AML-193 (cell line): ENCODE data around the gene CPM.

Experiments used
- DNase-seq, 2 experiments: peaks; one replicate each; lab custom pipeline; 2025; lab: John Stamatoyannopoulos, UW

Gene CPM

DNA sequence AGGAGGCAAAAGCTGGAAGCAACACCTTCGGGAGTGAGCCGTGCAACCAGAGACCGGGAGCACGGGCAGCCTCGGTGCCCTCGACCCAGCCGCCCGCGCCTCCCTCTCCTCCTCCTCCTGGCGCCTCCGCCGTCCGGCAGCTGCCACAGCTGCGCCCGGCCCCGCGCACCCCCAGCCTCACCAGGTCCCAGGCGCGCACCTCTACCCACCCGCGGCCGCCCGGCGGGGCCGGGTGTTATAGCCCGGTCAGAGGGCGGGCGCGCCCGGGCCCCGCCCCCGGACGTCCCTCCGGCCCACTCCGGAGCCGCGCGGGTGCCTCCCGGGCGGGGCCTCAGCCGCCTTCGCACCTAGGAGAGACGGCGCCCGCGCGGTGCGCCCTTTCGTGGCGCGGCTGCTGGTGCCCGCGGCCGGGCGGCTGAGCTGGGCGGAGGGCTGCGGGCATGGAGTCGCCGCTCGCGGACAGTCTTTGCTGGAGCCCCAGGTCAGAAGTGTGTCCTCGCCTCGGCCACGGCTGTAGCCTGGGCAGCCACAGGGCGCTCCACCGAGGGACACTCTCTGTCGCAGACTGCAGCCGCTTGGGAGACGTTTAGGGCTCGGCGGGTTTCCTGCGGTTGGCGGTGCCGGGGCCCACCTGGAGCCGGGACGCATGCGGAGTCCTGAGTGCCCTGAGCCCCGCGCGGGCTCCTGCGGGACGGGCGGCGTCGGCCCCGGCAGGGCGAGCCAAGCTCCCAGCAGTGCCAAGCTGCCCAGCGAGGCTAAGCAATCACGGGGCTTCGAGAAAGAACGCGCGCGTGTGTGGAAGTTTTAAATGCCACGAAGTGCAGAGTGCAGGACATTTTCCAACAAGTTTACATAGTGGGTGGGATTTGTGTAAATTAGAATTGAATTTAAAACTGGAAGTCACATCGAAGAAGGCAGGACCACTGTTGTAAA lies at the start of gene CPM:
CPM (minus strand) TSS at position 211 of the 933 bp plus-strand sequence. CDS start 334 bp downstream, outside the sequence.
- no peak for DNase-seq

GRCh38 chr12:68981516-68981915 lies 48.5 kb upstream of the CPM start:
- DNase-seq, result no peak

GRCh38 chr12:68980476-68981212 lies 47.7 kb upstream of the CPM start:
- no peak for DNase-seq

- DNase-seq, result peak; percentile 62 to 75
Measured at GRCh38 chr12:68978678-68979077, 45.7 kb upstream of the CPM start.

DNA sequence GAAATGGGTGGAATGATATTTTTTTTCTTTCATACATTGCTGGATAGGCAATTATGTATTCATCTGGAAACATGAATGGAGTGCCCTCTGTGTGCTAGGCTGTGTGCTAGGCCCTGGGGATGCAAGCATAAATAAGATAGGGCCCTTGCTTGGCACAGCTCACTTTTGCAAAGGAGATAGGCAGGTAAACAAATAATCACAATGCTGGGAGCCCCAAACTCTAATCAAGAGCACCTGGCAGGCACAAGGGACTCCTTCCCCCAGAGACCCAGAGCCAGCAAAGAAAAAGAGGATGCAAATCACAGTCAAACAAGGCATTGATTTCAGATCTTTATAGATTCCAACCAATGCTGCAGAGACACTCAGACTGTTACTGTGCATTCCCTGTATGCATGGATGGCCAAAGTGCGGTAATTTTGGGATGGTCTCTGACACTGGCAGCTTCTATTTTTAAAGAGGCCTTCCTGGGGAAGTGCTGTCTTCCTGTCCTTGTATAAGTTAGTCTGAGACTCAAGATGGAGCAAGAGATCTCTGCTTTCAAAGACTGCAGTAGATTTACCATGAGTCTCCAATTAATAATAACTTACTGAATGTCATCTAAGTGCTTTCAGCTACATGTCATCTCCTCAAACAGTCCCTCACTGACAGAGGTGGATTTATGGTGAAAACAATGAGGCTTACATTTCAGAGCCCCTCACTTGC lies 45.1 kb upstream of the CPM start:
- peak; percentile 9 to 10 for DNase-seq

DNA sequence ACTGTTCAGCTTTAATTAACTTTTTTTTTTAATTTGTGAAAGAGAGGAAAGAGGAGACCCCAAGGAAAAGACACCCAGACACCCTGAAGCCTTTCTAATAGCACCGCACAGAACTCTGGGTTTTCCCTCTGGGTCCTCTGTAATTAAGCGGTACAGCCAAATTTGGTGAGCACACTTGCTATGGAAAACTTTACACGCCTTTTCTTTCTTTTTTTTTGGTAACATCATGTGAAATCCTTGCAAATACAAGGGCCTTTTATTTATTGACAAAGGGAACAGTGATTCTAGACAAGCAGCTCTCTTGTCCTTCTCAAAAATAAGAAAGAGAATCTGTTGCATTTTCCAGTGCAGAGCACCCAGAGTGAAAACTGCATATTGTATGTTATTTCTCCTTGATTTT lies 44.4 kb upstream of the CPM start:
- DNase-seq, result no peak

DNA sequence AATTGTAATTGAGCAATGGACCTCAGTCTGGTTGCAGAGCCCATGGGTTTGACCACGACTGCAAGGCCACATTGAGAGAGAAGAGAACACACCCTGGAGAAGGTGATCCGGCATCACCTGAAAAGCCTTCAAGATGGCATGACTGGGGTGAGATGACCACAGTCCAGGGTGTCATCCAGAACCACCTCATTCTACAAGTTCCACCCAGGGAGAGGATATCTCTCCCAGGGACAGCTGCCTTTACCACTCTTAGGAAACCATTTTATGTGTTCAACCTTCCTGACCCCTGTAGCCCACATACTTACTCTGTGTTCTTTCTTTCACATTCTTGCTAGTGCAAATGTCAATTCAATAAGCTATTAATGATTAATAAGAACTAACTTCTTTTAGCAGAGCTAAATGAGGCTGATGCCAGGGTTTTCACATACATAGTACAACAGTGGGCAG lies 43.4 kb upstream of the CPM start:
- DNase-seq, result no peak

DNA sequence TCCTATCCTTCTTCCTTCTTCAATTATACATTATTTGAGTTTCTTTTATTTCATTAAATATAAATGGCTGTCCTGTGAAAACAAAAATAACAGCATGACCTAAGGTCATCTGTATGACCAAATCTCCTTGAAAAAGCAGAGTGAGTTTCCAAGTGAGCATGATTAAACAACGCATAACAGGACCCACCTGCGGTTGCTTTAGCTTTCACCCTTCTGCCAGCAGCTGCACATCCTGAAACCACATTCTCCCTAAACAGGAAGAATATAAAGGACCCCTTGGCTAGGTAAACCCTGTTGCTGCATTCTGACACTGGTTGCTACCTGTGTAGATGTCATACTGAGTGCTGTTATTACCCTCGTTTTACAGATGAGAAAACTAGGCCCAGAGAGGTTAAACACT lies 42.8 kb upstream of the CPM start:
- no peak for DNase-seq

DNA sequence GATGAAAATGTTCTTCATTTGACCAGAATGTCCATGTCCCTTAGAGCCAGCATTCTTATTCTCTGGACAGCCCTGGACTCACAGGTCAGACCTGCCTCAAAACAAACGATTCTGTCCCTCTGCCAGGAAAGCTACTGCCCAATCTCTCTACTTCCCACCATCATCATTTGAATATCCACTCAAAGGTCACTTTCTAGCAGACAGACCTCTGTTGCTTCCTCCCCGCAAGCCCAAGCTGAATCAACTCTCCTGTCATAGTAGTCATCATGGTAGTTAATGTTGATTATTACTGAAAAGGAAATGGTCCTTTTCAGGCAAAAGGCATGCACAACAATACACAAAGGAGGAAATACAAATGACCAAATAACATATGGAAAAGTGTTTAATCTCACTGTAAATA lies 39.6 kb upstream of the CPM start:
- DNase-seq, result no peak

- DNase-seq, result no peak
Measured at GRCh38 chr12:68971404-68971803, 38.4 kb upstream of the CPM start.

- no peak for DNase-seq
Measured at GRCh38 chr12:68970951-68971350, 38.0 kb upstream of the CPM start.

- no peak for DNase-seq
Measured at GRCh38 chr12:68970306-68970705, 37.3 kb upstream of the CPM start.

DNA sequence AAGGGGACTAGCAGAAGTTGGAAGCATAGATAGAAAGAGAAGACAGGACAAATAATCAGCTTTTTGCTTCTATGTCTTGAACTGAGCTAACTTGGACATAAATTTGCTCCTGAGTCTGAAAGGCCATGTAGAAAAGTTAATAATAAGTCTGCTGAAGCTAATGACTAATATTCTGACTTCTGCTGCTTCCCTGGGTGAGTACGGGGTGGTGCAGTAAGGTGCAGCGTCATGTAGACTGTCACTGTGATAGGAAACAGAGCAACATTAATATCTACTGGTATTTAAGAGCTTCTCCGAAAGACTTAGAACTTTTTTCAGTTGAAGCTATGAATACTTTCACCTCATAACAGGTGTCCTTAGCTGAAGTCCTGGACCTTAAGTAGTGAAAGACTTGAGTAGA lies 34.1 kb upstream of the CPM start:
- DNase-seq, result no peak

- DNase-seq, result no peak
Measured at GRCh38 chr12:68963856-68964745, 31.1 kb upstream of the CPM start.

- peak; percentile 81 to 90 for DNase-seq
Measured at GRCh38 chr12:68962877-68963855, 30.2 kb upstream of the CPM start.

DNA sequence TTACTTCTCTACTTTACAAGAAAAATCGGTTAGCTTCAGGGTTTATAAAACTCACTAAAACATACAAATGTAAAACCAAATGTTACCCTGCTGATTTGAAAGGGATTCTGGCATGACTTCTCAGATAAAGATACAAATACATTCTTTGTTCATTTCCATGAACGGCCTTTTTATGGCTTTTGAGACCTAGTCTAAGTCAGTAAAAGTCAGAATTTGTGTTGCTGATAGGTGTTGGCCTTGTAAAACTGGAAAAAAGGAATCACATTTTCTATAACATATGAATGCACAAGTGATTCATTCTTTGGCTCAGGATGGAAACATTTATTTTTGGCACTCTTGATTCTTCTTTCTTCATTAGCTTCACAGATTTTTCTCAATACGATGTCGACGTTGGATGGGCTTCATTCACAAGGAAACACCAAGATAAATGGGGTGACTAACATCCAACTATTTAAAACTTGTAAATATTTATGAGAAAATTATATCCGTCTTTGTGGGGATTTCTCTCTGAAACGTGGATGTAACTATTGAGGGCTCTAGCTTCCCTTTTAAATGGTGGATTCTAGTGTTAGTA lies 27.0 kb upstream of the CPM start:
- no peak for DNase-seq

DNA sequence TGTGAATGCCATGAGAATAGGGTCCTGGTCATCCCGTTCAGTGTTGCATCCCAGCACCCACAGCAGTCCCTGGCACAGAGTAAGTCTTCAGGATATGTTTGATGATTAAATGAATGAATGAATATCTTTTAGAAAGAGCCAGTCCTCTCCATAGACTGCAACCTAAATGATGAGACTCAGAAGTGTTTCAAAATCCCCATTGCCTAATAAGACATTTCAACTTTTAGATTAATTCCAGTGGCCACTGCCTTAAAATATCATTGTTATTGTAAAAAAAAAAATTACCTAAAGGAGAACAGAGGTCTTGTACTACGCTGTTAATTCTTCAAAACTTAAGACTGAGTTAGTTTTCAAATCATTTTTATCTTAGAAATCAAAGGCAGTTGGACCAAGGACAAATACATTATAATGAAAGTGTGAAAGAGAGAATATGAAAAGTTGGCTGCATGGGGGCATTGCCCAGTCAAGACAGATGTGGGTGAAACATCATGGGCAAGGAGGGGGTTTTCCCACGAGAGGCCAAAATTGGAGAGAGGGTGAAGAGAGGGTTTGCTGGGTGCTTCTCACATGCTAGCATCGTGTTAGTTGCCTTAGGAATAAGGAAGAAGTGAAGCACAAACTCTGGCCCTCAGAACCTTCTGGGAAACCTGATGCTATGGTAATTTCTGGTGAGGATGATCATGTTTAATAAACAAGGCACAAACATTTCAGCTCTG lies 26.3 kb upstream of the CPM start:
- peak in 1 of 2 experiments; percentile 4 for DNase-seq

DNA sequence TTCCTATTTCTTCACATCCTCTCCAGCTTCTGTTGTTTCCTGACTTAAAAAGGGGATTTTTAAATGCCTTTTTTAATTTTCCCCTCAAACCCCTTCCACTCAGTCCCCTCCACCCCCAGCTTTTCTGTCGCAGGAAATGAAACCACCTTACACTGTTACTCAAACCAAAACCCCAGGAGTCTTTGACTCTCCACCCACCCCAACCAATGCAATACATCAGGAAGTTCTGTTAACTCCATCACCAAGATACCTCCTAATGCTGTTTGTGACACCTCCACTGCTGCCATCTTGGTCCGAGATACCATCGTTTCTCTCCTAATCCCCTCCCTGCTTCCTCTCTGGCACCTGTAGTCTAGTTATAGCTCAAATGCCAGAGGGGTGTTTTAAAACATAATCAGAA lies 25.4 kb upstream of the CPM start:
- DNase-seq, result no peak

DNA sequence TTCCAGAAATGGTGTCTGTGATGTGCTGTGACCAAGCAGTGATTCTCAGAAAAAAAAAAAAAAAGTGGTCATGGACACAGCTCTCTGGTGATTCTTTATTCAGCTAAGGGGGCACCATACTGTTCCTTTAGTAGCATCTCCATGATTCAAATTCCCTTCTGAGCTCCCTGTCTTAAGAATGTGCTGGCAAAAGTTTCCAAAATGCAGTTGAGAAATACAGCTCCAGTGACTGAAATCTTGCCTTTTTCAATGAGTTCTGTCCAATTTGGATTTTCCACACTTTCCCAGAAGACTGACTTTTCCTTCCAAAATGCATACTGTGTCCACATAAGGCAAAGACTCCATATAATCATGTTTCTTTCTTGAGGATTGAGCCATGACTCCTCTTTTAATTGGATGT lies 24.3 kb upstream of the CPM start:
- DNase-seq, result no peak
